WTC11 (cell line): ENCODE results near the gene CARMIL1. TPM values are rescaled to one million over a fixed set of nuclear protein-coding genes. Genes with fewer than 3 reads are reported as not detected.

ENCODE experiments used
- ATAC-seq: fragments of 200-7000 bp; cut with Tn5 transposase; 2 replicates; pipeline ENCODE4 v1.10.0; 2021; ENCODE audit warnings: mild to moderate bottlenecking, moderate library complexity
- CTCF ChIA-PET: fragments of 300-600 bp; sonication (Branson Sonifier 250); formaldehyde crosslinking; loops from one replicate; lab custom pipeline; 2021; ENCODE audit warnings: antibody characterized with exemption; lab: Charles Lee
- POLR2A ChIA-PET: fragments of 350-600 bp; sonication (Branson Sonifier 250); formaldehyde crosslinking; loops from one replicate; lab custom pipeline; 2021; ENCODE audit warnings: antibody characterized with exemption; lab: Charles Lee
- DNase-seq: peaks from one replicate; pipeline ENCODE4 v3.0.0; 2021; ENCODE audit warnings: low spot score
- H3K27ac Mint-ChIP-seq: 2 replicates; pipeline ENCODE4 v1.8.0; 2021; ENCODE audit warnings: mixed read lengths
- H3K27me3 Mint-ChIP-seq: 2 replicates; pipeline ENCODE4 v1.8.0; 2021; ENCODE audit warnings: low read depth, mild to moderate bottlenecking, moderate library complexity, mixed read lengths
- H3K36me3 Mint-ChIP-seq: 2 replicates; pipeline ENCODE4 v1.8.0; 2021; ENCODE audit warnings: mixed read lengths
- H3K4me1 Mint-ChIP-seq: 2 replicates; pipeline ENCODE4 v1.8.0; 2022; ENCODE audit warnings: mixed read lengths
- H3K4me3 Mint-ChIP-seq: 2 replicates; pipeline ENCODE4 v1.8.0; 2021; ENCODE audit warnings: mild to moderate bottlenecking, moderate library complexity, mixed read lengths
- H3K9me3 Mint-ChIP-seq: 2 replicates; pipeline ENCODE4 v1.8.0; 2021; ENCODE audit warnings: mixed read lengths
- CREB1 ChIP-seq: sonication (generic); formaldehyde crosslinking; IDR thresholded peaks from 2 replicates; pipeline ENCODE4 v1.8.0; 2023; ENCODE audit warnings: mild to moderate bottlenecking, missing genetic modification reagents
- ESRRA ChIP-seq: sonication (generic); formaldehyde crosslinking; IDR thresholded peaks from 2 replicates; pipeline ENCODE4 v1.8.1; 2022; ENCODE audit warnings: mild to moderate bottlenecking, missing genetic modification reagents, borderline replicate concordance
- FOXK1 ChIP-seq: sonication (generic); formaldehyde crosslinking; IDR thresholded peaks from 2 replicates; pipeline ENCODE4 v1.8.0; 2022; ENCODE audit warnings: mild to moderate bottlenecking, moderate library complexity, missing genetic modification reagents
- FOXP1 ChIP-seq: sonication (generic); formaldehyde crosslinking; IDR thresholded peaks from 2 replicates; pipeline ENCODE4 v1.8.0; 2022; ENCODE audit warnings: missing genetic modification reagents, mild to moderate bottlenecking, moderate library complexity, borderline replicate concordance
- GTF2I ChIP-seq: fragments of 250-450 bp; sonication (Bioruptor Pico); conservative IDR thresholded peaks from 2 replicates; pipeline ENCODE4 v1.4.0; 2021; ENCODE audit warnings: mild to moderate bottlenecking
- JUN ChIP-seq: sonication (generic); formaldehyde crosslinking; IDR thresholded peaks from 2 replicates; pipeline ENCODE4 v1.8.0; 2023; ENCODE audit warnings: mild to moderate bottlenecking, missing genetic modification reagents
- PRDM15 ChIP-seq: sonication (generic); formaldehyde crosslinking; IDR thresholded peaks from 2 replicates; pipeline ENCODE4 v1.8.0; 2022; ENCODE audit warnings: missing genetic modification reagents
- TEAD1 ChIP-seq: sonication (generic); formaldehyde crosslinking; IDR thresholded peaks from 2 replicates; pipeline ENCODE4 v1.8.0; 2022; ENCODE audit warnings: mild to moderate bottlenecking, missing genetic modification reagents
- ZBTB21 ChIP-seq: sonication (generic); formaldehyde crosslinking; IDR thresholded peaks from 2 replicates; pipeline ENCODE4 v1.8.1; 2023; ENCODE audit warnings: mild to moderate bottlenecking, missing genetic modification reagents, borderline replicate concordance
- ZBTB43 ChIP-seq: sonication (generic); formaldehyde crosslinking; IDR thresholded peaks from 2 replicates; pipeline ENCODE4 v1.8.1; 2023; ENCODE audit warnings: mild to moderate bottlenecking, missing genetic modification reagents
- total RNA-seq: library from RNA; stranded (reverse); gene quantifications from 3 replicates; pipeline ENCODE4 v1.2.3, GENCODE V29; 2021
- TF ChIP-seq, protein P1 (sequence below): sonication (generic); formaldehyde crosslinking; IDR thresholded peaks from 2 replicates; pipeline ENCODE4 v1.8.0; 2023; ENCODE audit warnings: missing genetic modification reagents, mild to moderate bottlenecking, borderline replicate concordance
- TF ChIP-seq, protein P2 (sequence below): sonication (generic); formaldehyde crosslinking; IDR thresholded peaks from 2 replicates; pipeline ENCODE4 v1.8.1; 2022; ENCODE audit warnings: mild to moderate bottlenecking, moderate library complexity, missing genetic modification reagents
- TF ChIP-seq, protein P3 (sequence below): sonication (generic); formaldehyde crosslinking; IDR thresholded peaks from 2 replicates; pipeline ENCODE4 v1.8.0; 2022; ENCODE audit warnings: mild to moderate bottlenecking, missing genetic modification reagents
- TF ChIP-seq, protein P4 (sequence below): sonication (generic); formaldehyde crosslinking; IDR thresholded peaks from 2 replicates; pipeline ENCODE4 v1.8.1; 2023; ENCODE audit warnings: mild to moderate bottlenecking, missing genetic modification reagents
- TF ChIP-seq, protein P5 (sequence below): sonication (generic); formaldehyde crosslinking; IDR thresholded peaks from 2 replicates; pipeline ENCODE4 v1.8.1; 2023; ENCODE audit warnings: mild to moderate bottlenecking, missing genetic modification reagents, moderate library complexity
- TF ChIP-seq, protein P6 (sequence below): sonication (generic); formaldehyde crosslinking; IDR thresholded peaks from 2 replicates; pipeline ENCODE4 v1.8.0; 2022; ENCODE audit warnings: mild to moderate bottlenecking, missing genetic modification reagents

Gene CARMIL1
- total RNA-seq, 1 experiment from 2014 or later, result 36.2 TPM

- TF ChIP-seq PRDM15 (CRISPR knock-in tag), result no peak
Measured at GRCh38 chr6:25482996-25483395, 203.8 kb downstream of the CARMIL1 start (continued).

DNA sequence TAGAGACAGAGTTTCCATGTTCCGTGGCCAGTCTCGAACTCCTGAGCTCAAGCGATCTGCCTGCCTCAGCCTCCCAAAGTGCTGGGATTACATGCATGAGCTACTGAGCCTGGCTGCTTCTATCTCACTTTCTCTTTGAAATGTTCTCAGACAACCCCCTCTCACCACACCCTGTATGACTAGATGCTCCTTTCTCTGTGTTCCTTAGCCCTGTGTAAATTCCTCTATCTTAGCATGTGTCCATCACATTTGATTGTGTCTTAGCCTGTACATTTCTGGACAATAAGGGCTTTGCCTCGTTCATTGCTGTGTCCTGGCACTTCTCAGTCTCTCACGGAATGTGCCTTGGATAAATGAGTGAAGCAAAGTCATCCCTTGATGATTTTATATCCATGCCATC is 204.8 kb downstream of the CARMIL1 start:
- ATAC-seq (no peak), DNase-seq (no peak)
- Mint-ChIP-seq H3K36me3 (peaks cover 8% of the 10 kb centered on the region), H3K27ac (peak overlapping the region; percentile 96), H3K9me3 (no peaks in the 10 kb centered on the region), H3K4me1 (peaks cover 20% of the 10 kb centered on the region), H3K4me3 (no peak overlapping the region), H3K27me3 (no peaks in the 10 kb centered on the region)
- POLR2A ChIA-PET, result no interaction called here
- CTCF ChIA-PET, result no interaction called here
- TF ChIP-seq GTF2I (no peak), FOXK1 (no peak), ZBTB43 (no peak), JUN (CRISPR knock-in tag) (no peak), ZBTB21 (CRISPR knock-in tag) (no peak), CREB1 (CRISPR knock-in tag) (no peak), ESRRA (CRISPR knock-in tag) (no peak), PRDM15 (CRISPR knock-in tag) (no peak), TEAD1 (no peak), FOXP1 (CRISPR knock-in tag) (no peak)
- TF ChIP-seq, protein P1, sequence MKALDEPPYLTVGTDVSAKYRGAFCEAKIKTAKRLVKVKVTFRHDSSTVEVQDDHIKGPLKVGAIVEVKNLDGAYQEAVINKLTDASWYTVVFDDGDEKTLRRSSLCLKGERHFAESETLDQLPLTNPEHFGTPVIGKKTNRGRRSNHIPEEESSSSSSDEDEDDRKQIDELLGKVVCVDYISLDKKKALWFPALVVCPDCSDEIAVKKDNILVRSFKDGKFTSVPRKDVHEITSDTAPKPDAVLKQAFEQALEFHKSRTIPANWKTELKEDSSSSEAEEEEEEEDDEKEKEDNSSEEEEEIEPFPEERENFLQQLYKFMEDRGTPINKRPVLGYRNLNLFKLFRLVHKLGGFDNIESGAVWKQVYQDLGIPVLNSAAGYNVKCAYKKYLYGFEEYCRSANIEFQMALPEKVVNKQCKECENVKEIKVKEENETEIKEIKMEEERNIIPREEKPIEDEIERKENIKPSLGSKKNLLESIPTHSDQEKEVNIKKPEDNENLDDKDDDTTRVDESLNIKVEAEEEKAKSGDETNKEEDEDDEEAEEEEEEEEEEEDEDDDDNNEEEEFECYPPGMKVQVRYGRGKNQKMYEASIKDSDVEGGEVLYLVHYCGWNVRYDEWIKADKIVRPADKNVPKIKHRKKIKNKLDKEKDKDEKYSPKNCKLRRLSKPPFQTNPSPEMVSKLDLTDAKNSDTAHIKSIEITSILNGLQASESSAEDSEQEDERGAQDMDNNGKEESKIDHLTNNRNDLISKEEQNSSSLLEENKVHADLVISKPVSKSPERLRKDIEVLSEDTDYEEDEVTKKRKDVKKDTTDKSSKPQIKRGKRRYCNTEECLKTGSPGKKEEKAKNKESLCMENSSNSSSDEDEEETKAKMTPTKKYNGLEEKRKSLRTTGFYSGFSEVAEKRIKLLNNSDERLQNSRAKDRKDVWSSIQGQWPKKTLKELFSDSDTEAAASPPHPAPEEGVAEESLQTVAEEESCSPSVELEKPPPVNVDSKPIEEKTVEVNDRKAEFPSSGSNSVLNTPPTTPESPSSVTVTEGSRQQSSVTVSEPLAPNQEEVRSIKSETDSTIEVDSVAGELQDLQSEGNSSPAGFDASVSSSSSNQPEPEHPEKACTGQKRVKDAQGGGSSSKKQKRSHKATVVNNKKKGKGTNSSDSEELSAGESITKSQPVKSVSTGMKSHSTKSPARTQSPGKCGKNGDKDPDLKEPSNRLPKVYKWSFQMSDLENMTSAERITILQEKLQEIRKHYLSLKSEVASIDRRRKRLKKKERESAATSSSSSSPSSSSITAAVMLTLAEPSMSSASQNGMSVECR (CRISPR knock-in tag), result no peak
- TF ChIP-seq, protein P2, sequence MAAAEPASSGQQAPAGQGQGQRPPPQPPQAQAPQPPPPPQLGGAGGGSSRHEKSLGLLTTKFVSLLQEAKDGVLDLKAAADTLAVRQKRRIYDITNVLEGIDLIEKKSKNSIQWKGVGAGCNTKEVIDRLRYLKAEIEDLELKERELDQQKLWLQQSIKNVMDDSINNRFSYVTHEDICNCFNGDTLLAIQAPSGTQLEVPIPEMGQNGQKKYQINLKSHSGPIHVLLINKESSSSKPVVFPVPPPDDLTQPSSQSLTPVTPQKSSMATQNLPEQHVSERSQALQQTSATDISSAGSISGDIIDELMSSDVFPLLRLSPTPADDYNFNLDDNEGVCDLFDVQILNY (CRISPR knock-in tag), result no peak
- TF ChIP-seq, protein P3, sequence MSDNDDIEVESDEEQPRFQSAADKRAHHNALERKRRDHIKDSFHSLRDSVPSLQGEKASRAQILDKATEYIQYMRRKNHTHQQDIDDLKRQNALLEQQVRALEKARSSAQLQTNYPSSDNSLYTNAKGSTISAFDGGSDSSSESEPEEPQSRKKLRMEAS, result no peak
- TF ChIP-seq, protein P4, sequence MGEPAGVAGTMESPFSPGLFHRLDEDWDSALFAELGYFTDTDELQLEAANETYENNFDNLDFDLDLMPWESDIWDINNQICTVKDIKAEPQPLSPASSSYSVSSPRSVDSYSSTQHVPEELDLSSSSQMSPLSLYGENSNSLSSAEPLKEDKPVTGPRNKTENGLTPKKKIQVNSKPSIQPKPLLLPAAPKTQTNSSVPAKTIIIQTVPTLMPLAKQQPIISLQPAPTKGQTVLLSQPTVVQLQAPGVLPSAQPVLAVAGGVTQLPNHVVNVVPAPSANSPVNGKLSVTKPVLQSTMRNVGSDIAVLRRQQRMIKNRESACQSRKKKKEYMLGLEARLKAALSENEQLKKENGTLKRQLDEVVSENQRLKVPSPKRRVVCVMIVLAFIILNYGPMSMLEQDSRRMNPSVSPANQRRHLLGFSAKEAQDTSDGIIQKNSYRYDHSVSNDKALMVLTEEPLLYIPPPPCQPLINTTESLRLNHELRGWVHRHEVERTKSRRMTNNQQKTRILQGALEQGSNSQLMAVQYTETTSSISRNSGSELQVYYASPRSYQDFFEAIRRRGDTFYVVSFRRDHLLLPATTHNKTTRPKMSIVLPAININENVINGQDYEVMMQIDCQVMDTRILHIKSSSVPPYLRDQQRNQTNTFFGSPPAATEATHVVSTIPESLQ, result no peak
- TF ChIP-seq, protein P5, sequence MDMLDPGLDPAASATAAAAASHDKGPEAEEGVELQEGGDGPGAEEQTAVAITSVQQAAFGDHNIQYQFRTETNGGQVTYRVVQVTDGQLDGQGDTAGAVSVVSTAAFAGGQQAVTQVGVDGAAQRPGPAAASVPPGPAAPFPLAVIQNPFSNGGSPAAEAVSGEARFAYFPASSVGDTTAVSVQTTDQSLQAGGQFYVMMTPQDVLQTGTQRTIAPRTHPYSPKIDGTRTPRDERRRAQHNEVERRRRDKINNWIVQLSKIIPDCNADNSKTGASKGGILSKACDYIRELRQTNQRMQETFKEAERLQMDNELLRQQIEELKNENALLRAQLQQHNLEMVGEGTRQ (CRISPR knock-in tag), result no peak
- TF ChIP-seq, protein P6, sequence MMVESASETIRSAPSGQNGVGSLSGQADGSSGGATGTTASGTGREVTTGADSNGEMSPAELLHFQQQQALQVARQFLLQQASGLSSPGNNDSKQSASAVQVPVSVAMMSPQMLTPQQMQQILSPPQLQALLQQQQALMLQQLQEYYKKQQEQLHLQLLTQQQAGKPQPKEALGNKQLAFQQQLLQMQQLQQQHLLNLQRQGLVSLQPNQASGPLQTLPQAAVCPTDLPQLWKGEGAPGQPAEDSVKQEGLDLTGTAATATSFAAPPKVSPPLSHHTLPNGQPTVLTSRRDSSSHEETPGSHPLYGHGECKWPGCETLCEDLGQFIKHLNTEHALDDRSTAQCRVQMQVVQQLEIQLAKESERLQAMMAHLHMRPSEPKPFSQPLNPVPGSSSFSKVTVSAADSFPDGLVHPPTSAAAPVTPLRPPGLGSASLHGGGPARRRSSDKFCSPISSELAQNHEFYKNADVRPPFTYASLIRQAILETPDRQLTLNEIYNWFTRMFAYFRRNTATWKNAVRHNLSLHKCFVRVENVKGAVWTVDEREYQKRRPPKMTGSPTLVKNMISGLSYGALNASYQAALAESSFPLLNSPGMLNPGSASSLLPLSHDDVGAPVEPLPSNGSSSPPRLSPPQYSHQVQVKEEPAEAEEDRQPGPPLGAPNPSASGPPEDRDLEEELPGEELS, result no peak
